ENCODE data around the gene NNT. TPM values are rescaled to one million over a fixed set of nuclear protein-coding genes. Genes with fewer than 3 reads are reported as not detected.

The NNT gene
- polyA plus RNA-seq, 3 donors: 17.1 to 47.2 (median 41.2) TPM

DNA sequence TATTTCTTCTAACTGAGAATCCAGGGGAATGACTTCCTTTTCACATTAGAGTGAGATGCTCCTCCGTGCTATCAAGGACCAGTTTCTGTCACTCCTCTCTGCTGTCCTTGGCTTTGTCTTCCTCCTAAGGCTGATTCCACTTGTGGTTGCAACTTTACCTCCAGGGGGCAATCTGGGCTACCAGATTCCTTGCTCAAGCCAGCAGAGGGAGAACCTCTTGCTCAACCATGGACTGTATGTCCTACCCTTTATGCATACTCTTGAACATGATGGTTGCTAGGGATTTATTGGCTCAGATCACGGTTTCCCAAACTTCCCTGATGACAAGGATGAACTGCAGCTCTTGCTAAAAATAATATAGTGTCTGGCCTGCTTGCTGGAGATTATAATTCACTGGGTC is 24.0 kb downstream of the NNT start:
- Histone ChIP-seq H3K9me3 (replicated peaks in 1 of 2; ENCODE audit: control insufficient read depth in 1 of 2, insufficient read depth in 1 of 2, low read length in 2 of 2) (no peaks in the 10 kb centered on the region), H3K4me3 (replicated peaks in 1 of 3; ENCODE audit: low read depth in 2 of 3, low read length in 3 of 3) (no peak overlapping the region), H3K27me3 (ENCODE audit: control insufficient read depth in 2 of 2, insufficient read depth in 2 of 2, low read length in 2 of 2) (no peaks in the 10 kb centered on the region), H3K4me1 (ENCODE audit: control insufficient read depth in 1 of 2, insufficient read depth in 2 of 2, low read length in 2 of 2) (no peaks in the 10 kb centered on the region), H3K79me2 (ENCODE audit: insufficient read depth, low read length) (peaks cover 4% of the 10 kb centered on the region), H3K36me3 (replicated peaks in 1 of 2; ENCODE audit: control insufficient read depth in 1 of 2, insufficient read depth in 2 of 2, low read length in 2 of 2) (peaks cover 50 to 81% of the 10 kb centered on the region in 2 donors), H2AFZ (ENCODE audit: insufficient read depth, low read depth, low read length, poor library complexity, severe bottlenecking) (no peak overlapping the region), H3K9ac (ENCODE audit: insufficient read depth, low read length, poor library complexity, severe bottlenecking) (no peak overlapping the region), H4K20me1 (ENCODE audit: insufficient read depth, low read length) (peaks cover 5% of the 10 kb centered on the region), H3K4me2 (replicated peaks; ENCODE audit: extremely low read depth, low read length, poor library complexity, severe bottlenecking) (no peak overlapping the region), H3K27ac (ENCODE audit: low read depth in 1 of 2, low read length in 2 of 2) (no peak overlapping the region)
- peak overlapping the region in 1 of 7 donors; percentile 75 for H3K27ac Mint-ChIP-seq
- intact Hi-C loops (cut with micrococcal nuclease): no loop called here
- peaks cover 6% of the 10 kb centered on the region for H3K4me1 Mint-ChIP-seq
- no peaks in the 10 kb centered on the region for H3K9me3 Mint-ChIP-seq
- peak; percentile 12 to 33 (median 14) for DNase-seq
- peaks cover 52 to 66% of the 10 kb centered on the region in 2 donors for H3K36me3 Mint-ChIP-seq
- 50% methylated on average over 1 of the region's 2 CpGs for WGBS (ENCODE audit: insufficient coverage)
- no peak overlapping the region for H3K4me3 Mint-ChIP-seq
- H3K27me3 Mint-ChIP-seq (ENCODE audit: low read depth in 3 of 3): no peaks in the 10 kb centered on the region
- peak; percentile 54 for TF ChIP-seq CTCF (IDR thresholded peaks at IDR 0.05)

- peak; percentile 30 to 67 (median 52) for DNase-seq
- no peak overlapping the region for H2AFZ ChIP-seq (ENCODE audit: insufficient read depth, low read depth, low read length, poor library complexity, severe bottlenecking)
Observed at GRCh38 chr5:43631182-43631910, 28.4 kb downstream of the NNT start.

More at GRCh38 chr5:43631182-43631910, 28.4 kb downstream of the NNT start:
- peaks cover 7 to 12% of the 10 kb centered on the region in 2 donors for H3K4me1 ChIP-seq (ENCODE audit: control insufficient read depth in 1 of 2, insufficient read depth in 2 of 2, low read length in 2 of 2)
- Mint-ChIP-seq H3K27ac (peak overlapping the region in 1 of 7 donors; percentile 37), H3K27me3 (ENCODE audit: low read depth in 3 of 3) (no peaks in the 10 kb centered on the region), H3K4me1 (peaks cover 23% of the 10 kb centered on the region), H3K4me3 (no peak overlapping the region), H3K9me3 (no peaks in the 10 kb centered on the region), H3K36me3 (peaks cover 57 to 65% of the 10 kb centered on the region in 2 donors)
- peaks cover 4% of the 10 kb centered on the region for H3K79me2 ChIP-seq (ENCODE audit: insufficient read depth, low read length)
- no peak overlapping the region for H3K9ac ChIP-seq (ENCODE audit: insufficient read depth, low read length, poor library complexity, severe bottlenecking)
- H3K27ac ChIP-seq (ENCODE audit: low read depth in 1 of 2, low read length in 2 of 2): no peak overlapping the region
- TF ChIP-seq CTCF (IDR thresholded peaks at IDR 0.05): peak; percentile 71
- 53% methylated on average over 3 of the region's 5 CpGs for WGBS (ENCODE audit: insufficient coverage)
- intact Hi-C loops (cut with micrococcal nuclease): no loop called here
- no peaks in the 10 kb centered on the region for H3K27me3 ChIP-seq (ENCODE audit: control insufficient read depth in 2 of 2, insufficient read depth in 2 of 2, low read length in 2 of 2)
- peaks cover 5% of the 10 kb centered on the region for H4K20me1 ChIP-seq (ENCODE audit: insufficient read depth, low read length)
- no peak overlapping the region for H3K4me3 ChIP-seq (replicated peaks in 1 of 3; ENCODE audit: low read depth in 2 of 3, low read length in 3 of 3)
- no peak overlapping the region for H3K4me2 ChIP-seq (replicated peaks; ENCODE audit: extremely low read depth, low read length, poor library complexity, severe bottlenecking)
- H3K9me3 ChIP-seq (replicated peaks in 1 of 2; ENCODE audit: control insufficient read depth in 1 of 2, insufficient read depth in 1 of 2, low read length in 2 of 2): no peaks in the 10 kb centered on the region
- H3K36me3 ChIP-seq (replicated peaks in 1 of 2; ENCODE audit: control insufficient read depth in 1 of 2, insufficient read depth in 2 of 2, low read length in 2 of 2): peaks cover 55 to 79% of the 10 kb centered on the region in 2 donors
